A549 (cell line): ENCODE data around the gene SARDH.

Source experiments
- CTCF ChIP-seq: fragments of >200 bp; sonication (Bioruptor Twin); formaldehyde crosslinking; IDR thresholded peaks from 3 replicates; pipeline ENCODE4 v1.5.1; 2016
- MAFK ChIP-seq: fragments of 450-650 bp; IDR thresholded peaks from 2 replicates; pipeline ENCODE4 v1.6.1; 2014; ENCODE audit not compliant: partially characterized antibody
- MYC ChIP-seq: IDR thresholded peaks from 2 replicates; pipeline ENCODE4 v1.6.1; 2012; ENCODE audit warnings: mild to moderate bottlenecking, inconsistent platforms, low read length, improper control_type of control experiment, borderline replicate concordance
- POLR2A ChIP-seq: IDR thresholded peaks from 2 replicates; pipeline ENCODE4 v1.6.1; 2012; ENCODE audit warnings: mild to moderate bottlenecking, low read length
- REST ChIP-seq: fragments of 200-600 bp; sonication (generic); IDR thresholded peaks from 2 replicates; pipeline ENCODE4 v1.6.1; 2016; ENCODE audit warnings: antibody characterized with exemption, mild to moderate bottlenecking, moderate library complexity
- RFX5 ChIP-seq: fragments of 450-650 bp; IDR thresholded peaks from 2 replicates; pipeline ENCODE4 v1.7.1; 2014; ENCODE audit warnings: antibody characterized with exemption, mild to moderate bottlenecking, moderate library complexity
- USF2 ChIP-seq: fragments of 450-650 bp; IDR thresholded peaks from 2 replicates; pipeline ENCODE4 v1.6.1; 2014; ENCODE audit warnings: antibody characterized with exemption
- TF ChIP-seq, protein P1 (sequence below): IDR thresholded peaks from 2 replicates; pipeline ENCODE4 v1.6.1; 2012

DNA sequence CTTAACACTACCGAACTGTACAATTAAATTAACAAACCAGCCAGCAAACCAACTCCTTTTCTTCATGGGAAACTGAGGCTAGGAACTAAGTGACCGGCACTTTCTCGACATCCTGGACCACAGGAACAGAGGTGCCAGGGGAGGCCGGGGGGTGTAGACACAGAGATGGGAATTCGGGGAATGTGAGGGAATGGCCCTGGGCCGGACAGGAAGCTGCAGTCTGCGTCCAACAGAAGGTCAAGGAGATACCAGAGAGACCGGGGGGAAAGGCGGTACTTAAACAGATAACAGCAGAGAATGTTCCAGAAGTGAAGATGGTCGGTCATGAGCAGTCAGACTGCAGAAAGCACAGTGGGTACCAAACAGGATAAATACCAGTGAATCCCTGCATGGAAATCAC is 61.7 kb downstream of the SARDH start:
- TF ChIP-seq CTCF: no peak
- TF ChIP-seq POLR2A: no peak
- no peak for TF ChIP-seq REST
- no peak for TF ChIP-seq MYC
- TF ChIP-seq, protein P1, sequence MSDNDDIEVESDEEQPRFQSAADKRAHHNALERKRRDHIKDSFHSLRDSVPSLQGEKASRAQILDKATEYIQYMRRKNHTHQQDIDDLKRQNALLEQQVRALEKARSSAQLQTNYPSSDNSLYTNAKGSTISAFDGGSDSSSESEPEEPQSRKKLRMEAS: no peak
- TF ChIP-seq RFX5: no peak
- no peak for TF ChIP-seq USF2
- TF ChIP-seq MAFK: no peak
